NT2/D1 (cell line): ENCODE data around the gene ZBTB7A.

Source experiments
- YY1 ChIP-seq: IDR thresholded peaks from 2 replicates; pipeline ENCODE4 v1.6.1; 2011; ENCODE audit not compliant: insufficient read length, insufficient read depth
- ZNF274 ChIP-seq: IDR thresholded peaks from 2 replicates; pipeline ENCODE4 v1.6.1; 2011; ENCODE audit warnings: mild to moderate bottlenecking, low read depth, low read length

DNA sequence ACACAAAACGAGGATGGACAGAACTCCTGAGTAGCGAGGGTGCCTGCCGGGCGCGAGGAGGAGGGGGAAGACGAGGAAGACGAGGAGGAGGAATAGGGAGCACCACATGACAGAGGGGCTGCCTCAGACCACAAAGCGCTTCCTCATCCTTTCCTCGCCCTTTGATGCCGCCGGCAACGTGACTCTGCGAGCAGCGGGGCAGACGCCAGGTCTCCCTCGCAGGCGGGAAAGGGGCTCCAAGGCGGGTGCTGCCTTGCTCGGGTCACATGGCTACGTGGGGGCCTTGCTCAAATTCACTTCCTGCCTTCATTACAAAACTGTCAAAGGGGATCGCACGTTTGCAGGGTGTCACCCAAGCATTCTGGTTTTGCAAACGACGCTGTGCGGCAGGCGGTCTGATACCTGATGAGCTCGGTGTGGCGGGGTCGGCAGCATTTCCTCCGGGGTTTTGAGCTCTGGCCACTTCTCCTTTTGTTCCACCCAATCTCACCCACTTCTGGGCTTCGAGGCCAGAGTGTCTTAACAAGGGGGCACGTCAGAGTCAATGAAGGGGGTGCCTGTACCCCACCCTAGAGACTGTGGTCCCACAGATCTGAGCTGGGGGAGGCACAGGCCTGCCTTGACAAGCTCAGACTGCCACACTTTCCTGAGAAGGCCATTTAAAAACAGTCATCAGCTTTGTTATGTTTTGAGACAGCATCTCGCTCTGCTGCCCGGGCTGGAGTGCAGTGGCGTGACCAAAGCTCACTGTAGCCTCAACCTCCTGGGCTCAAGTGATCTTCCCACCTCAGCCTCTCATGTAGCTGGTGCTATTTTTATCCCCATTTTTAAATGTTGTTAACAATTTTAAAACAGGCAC, 42.3 kb upstream of the ZBTB7A start:
- TF ChIP-seq YY1 = no peak
- no peak for TF ChIP-seq ZNF274
